HG03045 (cell line): ENCODE data around the gene RAP1GAP2.
"Not testable (repeated sequence)": the region's sequence is repeated elsewhere in the genome, so short reads cannot be mapped to it uniquely, and the experiment has no call there.

ENCODE experiments used
- ATAC-seq: cut with Tn5 transposase; IDR thresholded peaks from one replicate; pipeline ENCODE4 v1.9.1; 2021; ENCODE audit warnings: mild to moderate bottlenecking, moderate library complexity; ENCODE audit not compliant: unreplicated experiment

The RAP1GAP2 gene

DNA sequence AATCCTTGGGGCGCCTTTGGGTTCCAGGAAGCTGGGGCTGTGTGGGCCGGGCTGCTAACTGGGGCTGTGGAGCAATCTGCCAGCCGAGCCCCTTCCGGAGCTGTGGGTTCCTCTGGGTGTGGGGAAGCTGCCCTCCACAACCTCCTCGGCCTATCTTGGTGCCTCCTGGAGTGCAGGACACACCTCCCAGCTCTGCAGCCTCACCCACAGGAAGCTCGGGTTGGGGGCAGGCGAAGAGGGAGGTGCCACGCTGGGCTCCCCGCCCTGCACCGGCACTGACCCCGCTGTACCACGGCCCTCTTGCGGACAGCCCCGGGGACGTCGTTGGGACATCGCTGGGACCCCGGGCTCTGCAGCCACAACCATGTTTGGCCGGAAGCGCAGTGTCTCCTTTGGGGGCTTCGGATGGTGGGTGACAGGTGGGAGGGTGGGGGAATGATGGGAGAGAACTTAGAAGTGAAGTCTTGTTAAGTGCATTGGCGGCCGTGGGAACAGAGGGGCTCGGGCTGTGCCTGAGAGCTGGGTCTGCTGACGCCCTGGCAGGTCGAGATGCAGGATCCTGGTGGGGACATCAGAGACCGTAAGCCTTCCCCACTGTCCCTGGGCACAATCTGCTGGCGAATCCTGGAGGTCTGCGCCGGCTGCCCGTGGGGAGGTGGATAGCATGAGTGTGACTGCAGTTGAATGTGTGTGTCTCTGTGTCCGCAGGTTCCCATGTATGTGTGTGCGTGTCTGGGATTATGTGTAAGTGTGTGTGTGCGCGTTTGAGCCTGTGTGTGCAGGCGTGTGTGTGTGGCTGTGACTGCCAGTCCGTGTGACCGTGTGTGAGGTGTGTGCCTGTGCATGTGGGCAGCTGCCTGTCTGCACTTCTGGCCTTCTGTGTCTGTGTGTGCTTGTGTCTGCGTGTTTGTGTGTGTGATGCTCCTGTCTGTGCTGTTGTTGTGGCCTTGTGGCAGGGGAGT is at the start of gene RAP1GAP2:
Gene RAP1GAP2 (plus strand): TSS at position 275 of the 962 bp plus-strand sequence. CDS start 90 bp downstream, at position 365.
- ATAC-seq = no peak

DNA sequence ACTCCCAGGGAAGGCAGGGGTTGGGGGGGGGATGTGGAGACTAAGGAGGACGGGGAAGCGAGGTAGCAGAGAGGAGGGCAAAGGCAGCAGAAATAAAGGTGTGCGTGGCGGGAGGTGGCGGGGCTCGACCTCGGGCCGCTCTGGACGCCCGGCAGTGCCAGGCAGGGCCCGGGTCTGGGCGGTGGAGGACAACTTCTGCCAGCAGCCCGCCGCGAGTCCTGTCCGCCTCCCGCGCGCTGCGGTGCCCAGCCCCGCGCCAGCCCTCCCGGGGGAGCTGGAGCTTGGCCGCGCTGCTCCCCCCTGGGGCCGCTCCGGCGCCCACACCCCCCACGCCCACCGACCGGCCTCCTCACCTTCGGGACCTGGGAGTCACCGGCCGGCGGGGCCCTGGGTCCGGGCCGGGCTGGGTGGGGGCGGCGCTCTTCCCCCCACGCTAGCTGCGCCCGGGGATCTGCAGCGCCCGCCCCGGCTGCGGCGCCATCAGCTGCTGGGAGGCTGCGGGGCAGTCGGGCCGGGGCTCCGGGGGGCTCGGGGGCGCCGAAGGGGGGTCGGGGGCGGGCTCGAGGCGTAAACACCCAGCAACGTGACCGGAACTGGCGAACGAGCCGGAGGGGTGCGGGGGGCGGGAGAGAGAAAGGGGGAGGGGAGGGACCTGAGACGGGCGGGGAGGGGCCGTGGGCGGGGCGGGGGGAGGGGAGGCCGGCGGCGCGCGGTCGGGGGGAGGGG is 47.0 kb upstream of the RAP1GAP2 start, which contains the start of gene CCDC92B:
Gene CCDC92B (minus strand): TSS at position 595 of the 726 bp plus-strand sequence. CDS start 14,507 bp downstream, outside the sequence.
- ATAC-seq = no peak

GRCh38 chr17:2749784-2750181 is 46.5 kb upstream of the RAP1GAP2 start:
- no peak for ATAC-seq

DNA sequence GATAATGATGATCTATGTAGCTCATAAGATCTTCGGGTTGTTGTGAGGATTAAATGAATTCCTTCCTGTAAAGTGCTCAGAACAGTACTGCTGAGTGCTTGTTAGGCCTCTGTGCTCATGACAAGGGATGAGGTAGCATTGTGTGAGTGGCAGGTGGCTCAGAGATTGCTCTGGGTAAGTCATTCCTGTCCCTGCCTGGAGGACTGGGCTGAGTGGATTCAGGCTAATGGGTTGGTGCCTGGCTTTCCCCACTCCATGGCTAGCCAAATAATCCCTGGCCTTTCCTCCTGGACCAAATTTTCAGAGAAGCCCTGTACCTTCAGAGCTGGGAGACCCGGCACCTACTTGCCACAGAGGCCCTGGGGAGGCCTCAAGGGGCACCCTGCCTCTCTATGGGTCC is 45.5 kb upstream of the RAP1GAP2 start:
- ATAC-seq = no peak

GRCh38 chr17:2751491-2751890 is 44.7 kb upstream of the RAP1GAP2 start:
- no peak for ATAC-seq

- ATAC-seq = no peak
Measured at GRCh38 chr17:2755891-2756724, 40.1 kb upstream of the RAP1GAP2 start.

GRCh38 chr17:2758870-2759269 is 37.4 kb upstream of the RAP1GAP2 start:
- no peak for ATAC-seq

GRCh38 chr17:2770129-2770528 is 26.1 kb upstream of the RAP1GAP2 start:
- ATAC-seq = no peak

DNA sequence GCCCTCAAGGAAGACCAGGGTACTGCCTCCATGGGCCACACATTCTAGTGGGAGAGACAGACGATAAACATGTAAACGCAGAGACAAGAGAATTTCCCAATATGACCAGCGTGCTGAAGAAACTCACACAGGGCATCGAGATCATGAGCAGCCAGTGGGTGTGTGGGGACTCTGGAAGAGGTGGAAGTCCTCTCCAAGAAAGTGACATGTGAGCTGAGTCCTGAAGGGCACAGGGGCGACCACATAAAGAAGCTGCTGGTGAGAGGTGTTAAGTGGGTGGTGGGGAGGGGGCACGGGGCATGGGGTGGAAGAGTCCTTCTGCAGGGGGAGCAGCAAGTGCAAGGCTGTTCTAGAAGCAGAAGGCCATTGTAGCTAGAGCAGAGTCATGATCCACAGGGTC is 21.0 kb upstream of the RAP1GAP2 start:
- ATAC-seq = no peak

GRCh38 chr17:2776589-2777241 is 19.5 kb upstream of the RAP1GAP2 start:
- ATAC-seq = no peak

DNA sequence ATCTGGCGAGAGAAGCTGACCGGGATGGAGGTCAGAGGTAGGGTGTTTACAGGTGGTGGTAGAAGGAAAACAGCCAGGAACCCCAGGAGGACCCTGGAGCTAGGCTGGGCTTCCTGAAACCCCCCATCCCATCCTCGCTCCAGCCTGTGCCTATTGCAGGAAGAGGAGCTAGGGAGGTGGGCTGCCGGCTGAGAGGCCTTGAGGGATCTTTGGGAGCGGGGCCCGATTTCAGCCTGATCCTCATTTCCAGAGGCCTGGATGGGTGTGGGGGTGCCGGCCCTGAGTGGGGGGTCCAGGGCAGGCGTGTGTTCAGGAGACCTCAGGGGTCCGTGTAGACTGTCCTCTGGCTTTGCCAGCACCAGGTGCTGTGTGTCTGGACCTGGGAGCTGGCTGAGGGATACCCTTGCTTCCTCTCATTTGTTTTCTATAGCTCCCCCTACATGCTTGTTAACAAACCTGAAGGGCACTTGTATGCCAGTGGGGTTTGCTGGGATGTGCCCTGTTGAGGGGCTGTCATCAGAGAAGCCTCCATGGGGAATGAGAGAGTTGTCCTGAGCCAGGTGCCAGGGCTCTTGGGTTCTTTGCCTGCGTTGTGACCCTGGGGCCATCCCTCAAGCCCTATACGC is 18.9 kb upstream of the RAP1GAP2 start:
- ATAC-seq = no peak

DNA sequence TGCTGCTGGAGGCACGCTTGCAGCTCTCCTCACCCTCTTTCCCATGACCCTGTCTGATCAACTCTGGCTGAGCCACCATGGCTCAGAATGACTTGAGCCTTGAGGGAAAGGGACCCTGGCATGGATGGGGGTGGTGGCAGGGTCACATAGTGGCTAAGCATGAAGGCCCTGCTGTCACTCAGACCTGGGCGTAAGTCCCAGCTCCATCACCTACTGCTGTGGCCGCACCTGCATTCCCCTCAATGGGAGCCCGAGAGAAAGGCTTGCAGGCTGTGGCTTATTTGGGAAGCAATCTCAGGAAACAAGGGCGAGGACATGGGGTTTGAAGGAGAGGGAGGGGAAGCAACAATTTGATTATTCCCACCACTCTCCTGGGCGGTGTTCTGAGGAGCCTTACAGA is 17.7 kb upstream of the RAP1GAP2 start:
- no peak for ATAC-seq

GRCh38 chr17:2779545-2779944 is 16.7 kb upstream of the RAP1GAP2 start:
- ATAC-seq = no peak

- no peak for ATAC-seq
Measured at GRCh38 chr17:2780256-2780655, 16.0 kb upstream of the RAP1GAP2 start.

GRCh38 chr17:2780931-2781454 is 15.2 kb upstream of the RAP1GAP2 start:
- no peak for ATAC-seq

- not testable (repeated sequence) for ATAC-seq
Measured at GRCh38 chr17:2781598-2781997, 14.6 kb upstream of the RAP1GAP2 start.

DNA sequence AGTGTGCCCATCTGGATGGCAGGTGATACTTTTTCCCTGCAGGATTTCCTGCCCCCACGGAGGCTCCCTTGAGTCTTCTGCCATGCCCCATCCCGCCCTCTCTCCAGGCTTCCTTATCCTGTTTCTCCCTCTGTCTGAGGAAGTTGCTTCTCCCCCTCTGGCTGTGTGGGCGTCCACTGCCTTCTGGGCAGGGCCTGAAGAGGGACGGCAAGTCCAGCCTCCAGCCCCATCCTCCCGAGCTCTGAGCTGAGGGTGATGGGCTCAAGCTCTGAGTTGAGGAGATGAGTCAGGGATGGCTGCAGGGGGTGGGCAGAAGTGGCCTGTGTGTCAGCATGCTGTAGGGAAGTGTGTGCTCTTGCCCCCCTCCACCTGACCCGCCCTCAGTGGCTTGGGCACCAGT is 14.2 kb upstream of the RAP1GAP2 start:
- no peak for ATAC-seq

DNA sequence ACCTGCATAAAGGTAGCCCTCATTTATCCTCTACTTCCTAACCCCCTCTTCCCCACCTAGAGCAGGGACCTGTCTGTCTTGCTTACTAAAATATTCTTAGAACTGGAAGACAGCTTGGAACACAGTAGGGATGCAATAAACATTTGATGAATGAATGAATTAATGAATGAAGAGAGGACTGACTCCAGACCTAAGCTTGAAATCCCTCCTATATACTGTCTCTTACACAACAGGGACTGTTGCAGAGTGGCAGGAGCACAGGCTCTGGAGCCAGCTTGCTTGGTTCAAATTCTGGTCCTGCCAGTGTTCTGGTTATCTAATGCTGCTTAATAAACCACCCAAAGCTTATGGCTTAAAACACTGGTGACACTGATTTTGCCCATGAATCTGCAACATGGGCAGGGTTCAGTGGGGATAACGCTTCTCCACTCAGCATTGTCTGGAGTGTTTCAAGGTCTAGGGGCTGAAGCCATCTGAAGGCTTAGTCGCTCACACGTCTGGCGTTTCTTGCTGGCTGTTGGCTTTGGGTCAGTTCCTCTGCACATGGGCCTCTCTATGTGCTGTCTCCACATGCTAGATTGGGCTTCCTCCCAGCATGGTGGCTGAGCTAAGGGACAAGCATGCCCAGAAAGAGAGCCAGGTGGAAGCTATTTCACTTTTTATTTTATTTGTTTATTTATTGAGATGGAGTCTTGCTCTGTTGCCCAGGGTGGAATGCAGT is 12.8 kb upstream of the RAP1GAP2 start:
- no peak for ATAC-seq

GRCh38 chr17:2784864-2785263 is 11.4 kb upstream of the RAP1GAP2 start:
- ATAC-seq = no peak
